Neuronal stem cell (in vitro differentiated cells): ENCODE data around the gene IKZF2.

Source experiments
- DNase-seq: peaks from one replicate; pipeline ENCODE4 v3.0.0-alpha.2; 2013; ENCODE audit warnings: low spot score
- H2AFZ ChIP-seq: one replicate; pipeline ENCODE4 v1.6.1; 2013; ENCODE audit warnings: mild to moderate bottlenecking, low read length, inconsistent platforms
- H2AK5ac ChIP-seq: 2 replicates; pipeline ENCODE4 v1.6.1; 2013; ENCODE audit warnings: low read depth, mild to moderate bottlenecking, inconsistent platforms, low read length, moderate library complexity, mixed read lengths
- H2BK120ac ChIP-seq: 2 replicates; pipeline ENCODE4 v1.6.1; 2013; ENCODE audit warnings: low read depth, mild to moderate bottlenecking, inconsistent platforms, low read length, moderate library complexity, mixed read lengths
- H2BK12ac ChIP-seq: one replicate; pipeline ENCODE4 v1.6.1; 2013; ENCODE audit warnings: low read length, inconsistent platforms
- H2BK15ac ChIP-seq: 2 replicates; pipeline ENCODE4 v1.6.1; 2013; ENCODE audit warnings: mild to moderate bottlenecking, low read length, inconsistent platforms, mixed read lengths
- H2BK5ac ChIP-seq: one replicate; pipeline ENCODE4 v1.6.1; 2013; ENCODE audit warnings: inconsistent platforms, mild to moderate bottlenecking, low read length, moderate library complexity
- H3K14ac ChIP-seq: one replicate; pipeline ENCODE4 v1.6.1; 2013; ENCODE audit warnings: low read length, inconsistent platforms
- H3K18ac ChIP-seq: 2 replicates; pipeline ENCODE4 v1.6.1; 2013; ENCODE audit warnings: low read length, inconsistent platforms
- H3K23ac ChIP-seq: 2 replicates; pipeline ENCODE4 v1.6.1; 2013; ENCODE audit warnings: low read depth, mild to moderate bottlenecking, mixed read lengths, low read length, inconsistent platforms; ENCODE audit not compliant: poor library complexity
- H3K27ac ChIP-seq: replicated peaks from 3 replicates; pipeline ENCODE4 v1.5.1; 2013; ENCODE audit warnings: low read length, inconsistent platforms
- H3K27me3 ChIP-seq, 3 experiments: 2 replicates each; pipeline ENCODE4 v1.6.1; 2013; ENCODE audit warnings: low read length in 3 of 3, mild to moderate bottlenecking in 2 of 3, inconsistent platforms in 1 of 3, low read depth in 1 of 3, mixed read lengths in 1 of 3, moderate library complexity in 1 of 3; ENCODE audit not compliant: control insufficient read depth in 3 of 3, insufficient read depth in 3 of 3
- H3K36me3 ChIP-seq, 2 donors: replicated peaks in 1 of 2; 2 replicates each; pipeline ENCODE4 v1.6.1; 2013; ENCODE audit warnings: low read length in 2 of 2; ENCODE audit not compliant: control insufficient read depth in 2 of 2, insufficient read depth in 2 of 2
- H3K4ac ChIP-seq: 2 replicates; pipeline ENCODE4 v1.6.1; 2013; ENCODE audit warnings: inconsistent platforms, mild to moderate bottlenecking, low read length, moderate library complexity
- H3K4me1 ChIP-seq, 2 donors: 1 replicate in 1 of 2; 2 replicates in 1 of 2; pipeline ENCODE4 v1.6.1; 2013; ENCODE audit warnings: low read length in 2 of 2, low read depth in 1 of 2; ENCODE audit not compliant: control insufficient read depth in 2 of 2, insufficient read depth in 1 of 2
- H3K4me2 ChIP-seq: one replicate; pipeline ENCODE4 v1.6.1; 2013; ENCODE audit warnings: mild to moderate bottlenecking, low read length, inconsistent platforms; ENCODE audit not compliant: insufficient read depth, poor library complexity, severe bottlenecking
- H3K4me3 ChIP-seq, 2 donors: 2 replicates each; pipeline ENCODE4 v1.5.1; 2013; ENCODE audit warnings: low read length in 2 of 2, mild to moderate bottlenecking in 2 of 2, inconsistent platforms in 1 of 2, moderate library complexity in 1 of 2
- H3K79me1 ChIP-seq: one replicate; pipeline ENCODE4 v1.6.1; 2013; ENCODE audit warnings: low read depth, mild to moderate bottlenecking, inconsistent platforms, low read length, moderate library complexity
- H3K9ac ChIP-seq: one replicate; pipeline ENCODE4 v1.6.1; 2013; ENCODE audit warnings: mild to moderate bottlenecking, low read depth, low read length, inconsistent platforms; ENCODE audit not compliant: poor library complexity
- H3K9me3 ChIP-seq, 2 donors: replicated peaks in 1 of 2; 2 replicates each; pipeline versions ENCODE3 to v1.6.1; 2013; ENCODE audit warnings: low read length in 2 of 2, mild to moderate bottlenecking in 2 of 2, inconsistent platforms in 1 of 2, low read depth in 1 of 2, mixed read lengths in 1 of 2, moderate library complexity in 1 of 2; ENCODE audit not compliant: control insufficient read depth in 2 of 2, insufficient read depth in 1 of 2
- H4K8ac ChIP-seq: one replicate; pipeline ENCODE4 v1.6.1; 2013; ENCODE audit warnings: low read depth, mild to moderate bottlenecking, inconsistent platforms, low read length, moderate library complexity
- H4K91ac ChIP-seq: one replicate; pipeline ENCODE4 v1.6.1; 2013; ENCODE audit warnings: low read length, low read depth, mild to moderate bottlenecking, inconsistent platforms; ENCODE audit not compliant: poor library complexity
- WGBS, 2 donors: extraction: QIAGEN DNeasy Blood & Tissue Kit; methylation state at CpG; one replicate each; pipeline ENCODE4 v1.1.7; 2013; ENCODE audit warnings: missing lambda C conversion rate in 2 of 2, mixed read lengths in 1 of 2; ENCODE audit not compliant: insufficient read length in 2 of 2, insufficient replicate concordance in 1 of 2; ENCODE audit errors: extremely low coverage in 2 of 2; 5-methylcytosine and 5-hydroxymethylcytosine counted together

The IKZF2 gene

DNA sequence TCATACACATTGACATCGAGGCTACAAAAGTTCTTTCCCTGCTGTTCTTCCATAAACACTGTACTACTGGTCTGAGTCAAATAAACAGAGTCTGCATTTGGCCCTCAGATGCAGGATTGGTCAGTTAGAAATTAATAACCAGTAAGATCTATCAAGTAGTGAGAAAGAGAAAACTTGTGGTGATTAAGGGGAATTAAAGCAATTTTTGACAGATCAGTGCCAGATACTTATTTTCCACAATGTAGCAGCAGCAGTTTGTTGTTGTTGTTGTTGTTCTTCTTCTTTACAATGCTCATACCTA is 85.0 kb downstream of the IKZF2 start:
- no peak overlapping the region for H3K4ac ChIP-seq
- H3K27me3 ChIP-seq: no peaks in the 10 kb centered on the region
- H2BK15ac ChIP-seq: no peak overlapping the region
- no peaks in the 10 kb centered on the region for H3K9me3 ChIP-seq
- H2AK5ac ChIP-seq: no peak overlapping the region
- no peak overlapping the region for H2BK5ac ChIP-seq
- H3K4me2 ChIP-seq: no peak overlapping the region
- no peaks in the 10 kb centered on the region for H3K79me1 ChIP-seq
- H3K27ac ChIP-seq: no peak overlapping the region
- H2BK120ac ChIP-seq: no peak overlapping the region
- H3K36me3 ChIP-seq: no peaks in the 10 kb centered on the region
- H3K23ac ChIP-seq: no peak overlapping the region
- H4K91ac ChIP-seq: no peak overlapping the region
- no peak for DNase-seq
- no CpG with 5 or more reads among the region's 1 CpG for WGBS, 2 donors
- H3K14ac ChIP-seq: no peak overlapping the region
- peak overlapping the region; percentile 35 for H2AFZ ChIP-seq
- no peak overlapping the region for H3K18ac ChIP-seq
- no peak overlapping the region for H4K8ac ChIP-seq
- no peak overlapping the region for H2BK12ac ChIP-seq
- H3K9ac ChIP-seq: no peak overlapping the region
- H3K4me3 ChIP-seq: no peak overlapping the region
- H3K4me1 ChIP-seq: peaks cover 10 to 14% of the 10 kb centered on the region in 2 donors

GRCh38 chr2:213065583-213066442 is 85.6 kb downstream of the IKZF2 start:
- H3K4ac ChIP-seq: no peak overlapping the region
- H3K14ac ChIP-seq: no peak overlapping the region
- H3K9ac ChIP-seq: no peak overlapping the region
- no peak for DNase-seq
- H2BK120ac ChIP-seq: no peak overlapping the region
- H3K36me3 ChIP-seq: no peaks in the 10 kb centered on the region
- H2BK12ac ChIP-seq: no peak overlapping the region
- H3K18ac ChIP-seq: no peak overlapping the region
- H3K4me1 ChIP-seq: peaks cover 10 to 14% of the 10 kb centered on the region in 2 donors
- H3K79me1 ChIP-seq: no peaks in the 10 kb centered on the region
- no peak overlapping the region for H4K8ac ChIP-seq
- no peaks in the 10 kb centered on the region for H3K27me3 ChIP-seq
- H2AK5ac ChIP-seq: no peak overlapping the region
- H3K4me2 ChIP-seq: no peak overlapping the region
- no peak overlapping the region for H3K23ac ChIP-seq
- no peak overlapping the region for H2BK15ac ChIP-seq
- no peak overlapping the region for H2BK5ac ChIP-seq
- H4K91ac ChIP-seq: no peak overlapping the region
- no peak overlapping the region for H3K4me3 ChIP-seq
- peak overlapping the region; percentile 35 for H2AFZ ChIP-seq
- H3K27ac ChIP-seq: no peak overlapping the region
- no peaks in the 10 kb centered on the region for H3K9me3 ChIP-seq
- WGBS, 2 donors: no CpG with 5 or more reads among the region's 8 CpGs

DNA sequence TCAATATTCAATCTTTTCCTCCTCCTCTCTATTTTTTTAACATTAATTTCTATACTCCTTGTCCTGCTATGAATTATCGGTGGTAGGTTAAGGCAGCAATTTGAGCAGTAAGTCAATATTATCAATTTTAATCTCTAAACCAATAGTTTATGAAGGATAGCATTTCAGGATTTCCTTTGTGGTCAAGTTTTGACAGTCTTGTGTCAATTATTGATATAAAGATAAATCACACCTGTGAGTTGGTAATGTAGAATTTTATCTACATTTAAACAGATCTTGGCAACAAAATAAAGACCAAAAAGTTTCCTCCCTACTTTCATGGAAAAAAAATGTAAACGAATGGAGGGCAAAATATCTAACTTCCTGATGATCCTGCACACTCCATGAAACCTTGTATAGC is 87.3 kb downstream of the IKZF2 start:
- H3K4me1 ChIP-seq: peaks cover 8 to 11% of the 10 kb centered on the region in 2 donors
- no peaks in the 10 kb centered on the region for H3K79me1 ChIP-seq
- H3K9me3 ChIP-seq: no peaks in the 10 kb centered on the region
- H3K27ac ChIP-seq: no peak overlapping the region
- H4K91ac ChIP-seq: no peak overlapping the region
- no peak overlapping the region for H3K14ac ChIP-seq
- no peak overlapping the region for H2BK5ac ChIP-seq
- H4K8ac ChIP-seq: no peak overlapping the region
- H3K4ac ChIP-seq: no peak overlapping the region
- no peak overlapping the region for H3K4me2 ChIP-seq
- no peak overlapping the region for H2BK15ac ChIP-seq
- no peak overlapping the region for H3K9ac ChIP-seq
- H2AK5ac ChIP-seq: no peak overlapping the region
- DNase-seq: no peak
- H2BK12ac ChIP-seq: no peak overlapping the region
- no peak overlapping the region for H2BK120ac ChIP-seq
- H3K23ac ChIP-seq: no peak overlapping the region
- no peak overlapping the region for H3K4me3 ChIP-seq
- H3K18ac ChIP-seq: no peak overlapping the region
- WGBS, 2 donors: no CpG with 5 or more reads among the region's 2 CpGs
- no peak overlapping the region for H2AFZ ChIP-seq
- H3K27me3 ChIP-seq: no peaks in the 10 kb centered on the region
- H3K36me3 ChIP-seq: no peaks in the 10 kb centered on the region

GRCh38 chr2:213057977-213058376 is 93.4 kb downstream of the IKZF2 start:
- Histone ChIP-seq H3K14ac (no peak overlapping the region), H3K9ac (no peak overlapping the region), H2BK5ac (no peak overlapping the region), H2BK15ac (no peak overlapping the region), H3K4me2 (no peak overlapping the region), H3K9me3 (no peaks in the 10 kb centered on the region), H3K27ac (no peak overlapping the region), H3K4ac (no peak overlapping the region), H3K4me3 (no peak overlapping the region), H3K18ac (no peak overlapping the region), H4K8ac (no peak overlapping the region), H2AK5ac (no peak overlapping the region), H3K79me1 (no peaks in the 10 kb centered on the region), H3K23ac (no peak overlapping the region), H3K4me1 (no peaks in the 10 kb centered on the region), H3K27me3 (no peaks in the 10 kb centered on the region), H2AFZ (no peak overlapping the region), H3K36me3 (peaks cover 0 to 15% of the 10 kb centered on the region in 2 donors), H4K91ac (no peak overlapping the region), H2BK120ac (no peak overlapping the region), H2BK12ac (no peak overlapping the region)
- WGBS, 2 donors: no CpG with 5 or more reads among the region's 3 CpGs
- DNase-seq: no peak
